ENCODE results near the gene CORIN.

- no peak for TF ChIP-seq CTCF (conservative IDR thresholded peaks at IDR 0.05; ENCODE audit: low read depth, low read length)
- TF ChIP-seq BHLHE40 (IDR thresholded peaks at IDR 0.05; ENCODE audit: low read depth, low read length) = no peak
- TF ChIP-seq NFE2L2 (IDR thresholded peaks at IDR 0.05; ENCODE audit: low read depth, low read length) = no peak
- TF ChIP-seq MAZ (IDR thresholded peaks at IDR 0.05; ENCODE audit: borderline replicate concordance, low read depth, low read length) = no peak
- no peak for TF ChIP-seq MAFK (IDR thresholded peaks at IDR 0.05; ENCODE audit: low read depth, low read length)
- TF ChIP-seq POLR2A (IDR thresholded peaks at IDR 0.05; ENCODE audit: low read depth, low read length) = no peak
- TF ChIP-seq RAD21 (IDR thresholded peaks at IDR 0.05; ENCODE audit: low read length) = no peak
- TF ChIP-seq RFX5 (IDR thresholded peaks at IDR 0.05; ENCODE audit: low read depth, low read length) = no peak
- TF ChIP-seq MXI1 (IDR thresholded peaks at IDR 0.05; ENCODE audit: borderline replicate concordance, low read depth, low read length) = no peak
- no peak for TF ChIP-seq CEBPB (IDR thresholded peaks at IDR 0.05; ENCODE audit: low read depth, low read length)
- TF ChIP-seq SMC3 (IDR thresholded peaks at IDR 0.05; ENCODE audit: low read depth, low read length) = no peak
- TF ChIP-seq ELK1 (IDR thresholded peaks at IDR 0.05; ENCODE audit: borderline replicate concordance, low read depth, low read length) = no peak
- no peak for TF ChIP-seq RCOR1 (IDR thresholded peaks at IDR 0.05; ENCODE audit: insufficient replicate concordance, low read length)
- no peak for TF ChIP-seq FOS (IDR thresholded peaks at IDR 0.05; ENCODE audit: low read depth, low read length)
Observed at GRCh38 chr4:47788126-47788525, 49.7 kb downstream of the CORIN start.
